Activated T-cell treated with anti-CD3 and anti-CD28 coated beads for 48 hours (primary cell): ENCODE measurements around the gene PCDHGC3.

Experiments
- DNase-seq: peaks from one replicate; pipeline ENCODE4 v3.0.0-alpha.2; 2020; ENCODE audit warnings: low read depth

The PCDHGC3 gene

GRCh38 chr5:141485321-141486055, 9.7 kb downstream of the PCDHGC3 start:
- DNase-seq: no peak

DNA sequence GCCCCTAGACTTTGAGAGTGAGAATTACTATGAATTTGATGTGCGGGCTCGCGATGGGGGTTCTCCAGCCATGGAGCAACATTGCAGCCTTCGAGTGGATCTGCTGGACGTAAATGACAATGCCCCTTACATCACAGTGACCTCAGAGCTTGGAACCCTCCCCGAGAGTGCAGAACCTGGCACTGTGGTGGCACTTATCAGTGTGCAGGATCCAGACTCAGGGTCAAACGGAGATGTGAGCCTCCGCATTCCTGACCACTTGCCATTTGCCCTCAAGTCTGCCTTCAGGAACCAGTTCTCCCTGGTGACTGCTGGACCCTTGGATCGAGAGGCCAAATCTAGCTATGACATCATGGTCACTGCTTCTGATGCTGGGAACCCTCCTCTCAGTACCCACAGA, 10.3 kb downstream of the PCDHGC3 start:
- no peak for DNase-seq

DNA sequence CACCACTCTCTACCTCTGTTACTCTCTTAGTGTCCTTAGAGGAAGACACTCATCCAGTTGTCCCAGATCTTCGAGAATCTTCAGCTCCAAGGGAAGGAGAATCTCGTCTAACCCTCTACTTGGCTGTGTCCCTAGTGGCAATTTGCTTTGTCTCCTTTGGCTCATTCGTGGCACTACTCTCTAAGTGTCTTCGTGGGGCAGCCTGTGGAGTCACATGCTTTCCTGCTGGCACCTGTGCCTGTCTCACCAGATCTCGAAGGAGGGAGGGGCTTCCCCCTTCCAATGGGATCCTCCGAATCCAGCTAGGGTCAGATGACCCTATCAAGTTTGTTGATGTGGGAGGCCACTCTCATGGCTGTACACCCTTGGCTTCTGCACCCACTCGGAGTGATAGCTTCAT, 11.4 kb downstream of the PCDHGC3 start:
- no peak for DNase-seq

GRCh38 chr5:141488591-141489561, 13.1 kb downstream of the PCDHGC3 start, which contains the start of gene PCDHGC5:
PCDHGC5 (plus strand) TSS chr5:141489081; CDS start chr5:141489241, 160 bp downstream.
- DNase-seq: no peak

GRCh38 chr5:141489841-141490240, 14.1 kb downstream of the PCDHGC3 start:
- no peak for DNase-seq

DNA sequence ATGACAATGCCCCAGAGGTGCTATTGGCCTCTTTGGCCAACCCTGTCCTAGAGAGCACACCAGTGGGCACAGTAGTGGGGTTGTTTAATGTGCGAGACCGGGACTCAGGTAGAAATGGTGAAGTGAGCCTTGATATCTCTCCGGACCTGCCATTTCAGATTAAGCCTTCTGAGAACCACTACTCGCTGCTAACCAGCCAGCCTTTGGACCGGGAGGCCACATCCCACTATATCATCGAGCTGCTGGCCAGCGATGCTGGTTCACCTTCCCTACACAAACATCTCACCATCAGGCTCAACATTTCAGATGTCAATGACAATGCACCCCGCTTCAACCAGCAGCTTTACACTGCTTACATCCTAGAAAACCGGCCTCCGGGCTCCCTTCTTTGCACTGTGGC, 14.5 kb downstream of the PCDHGC3 start:
- DNase-seq: no peak

DNA sequence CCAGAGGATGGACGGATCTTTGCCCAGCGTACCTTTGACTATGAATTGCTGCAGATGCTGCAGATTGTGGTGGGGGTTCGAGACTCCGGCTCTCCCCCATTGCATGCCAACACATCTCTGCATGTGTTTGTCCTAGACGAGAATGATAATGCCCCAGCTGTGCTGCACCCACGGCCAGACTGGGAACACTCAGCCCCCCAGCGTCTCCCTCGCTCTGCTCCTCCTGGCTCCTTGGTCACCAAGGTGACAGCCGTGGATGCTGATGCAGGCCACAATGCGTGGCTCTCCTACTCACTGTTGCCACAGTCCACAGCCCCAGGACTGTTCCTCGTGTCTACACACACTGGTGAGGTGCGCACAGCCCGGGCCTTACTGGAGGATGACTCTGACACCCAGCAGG, 15.0 kb downstream of the PCDHGC3 start:
- no peak for DNase-seq

- DNase-seq: no peak
Observed at GRCh38 chr5:141491323-141492167, 15.8 kb downstream of the PCDHGC3 start.

DNA sequence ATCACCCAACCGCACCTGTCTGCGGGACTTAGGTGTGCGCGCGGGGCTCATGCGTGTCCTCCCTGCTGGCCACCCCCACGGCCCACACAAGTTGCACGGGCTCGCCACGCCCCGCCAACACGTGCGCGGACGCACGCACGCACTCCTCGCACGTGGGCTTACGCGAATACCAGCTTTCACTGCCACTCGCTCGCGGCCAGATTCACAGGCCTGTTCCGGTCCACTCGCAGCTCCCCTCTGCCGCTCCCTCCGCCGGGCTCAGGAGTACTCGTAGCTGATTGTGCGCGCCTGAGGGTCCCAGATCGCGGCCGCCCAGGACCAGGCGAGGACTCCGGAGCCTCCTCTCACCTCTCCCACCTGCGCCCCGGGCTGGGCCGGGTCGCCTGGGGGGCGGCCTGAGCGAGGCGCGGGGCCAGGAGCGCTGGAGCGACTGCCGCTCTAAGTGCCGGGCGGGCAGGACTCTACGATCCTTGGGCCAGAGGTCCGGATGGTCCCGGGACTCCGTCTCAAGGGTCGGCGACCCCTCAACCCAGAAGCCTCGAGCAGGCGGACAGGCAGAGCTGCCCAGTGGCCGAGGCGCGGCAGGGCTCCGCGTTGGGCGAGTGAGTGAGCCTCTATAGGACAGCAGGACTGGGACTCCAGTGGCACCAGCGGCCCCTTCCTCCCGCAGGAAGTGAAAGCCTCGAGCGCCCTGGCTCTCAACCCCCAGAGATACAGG, 16.6 kb downstream of the PCDHGC3 start:
- DNase-seq: no peak

GRCh38 chr5:141493500-141494422, 18.0 kb downstream of the PCDHGC3 start:
- DNase-seq: no peak

GRCh38 chr5:141494761-141495452, 19.1 kb downstream of the PCDHGC3 start:
- DNase-seq: no peak

- DNase-seq: no peak
Observed at GRCh38 chr5:141495453-141495811, 19.7 kb downstream of the PCDHGC3 start.

- no peak for DNase-seq
Observed at GRCh38 chr5:141496038-141496437, 20.3 kb downstream of the PCDHGC3 start.

GRCh38 chr5:141501761-141502160, 26.0 kb downstream of the PCDHGC3 start:
- no peak for DNase-seq

- DNase-seq: no peak
Observed at GRCh38 chr5:141503681-141504080, 27.9 kb downstream of the PCDHGC3 start.

GRCh38 chr5:141504216-141504615, 28.4 kb downstream of the PCDHGC3 start:
- no peak for DNase-seq

GRCh38 chr5:141506381-141507155, 30.8 kb downstream of the PCDHGC3 start:
- DNase-seq: no peak

DNA sequence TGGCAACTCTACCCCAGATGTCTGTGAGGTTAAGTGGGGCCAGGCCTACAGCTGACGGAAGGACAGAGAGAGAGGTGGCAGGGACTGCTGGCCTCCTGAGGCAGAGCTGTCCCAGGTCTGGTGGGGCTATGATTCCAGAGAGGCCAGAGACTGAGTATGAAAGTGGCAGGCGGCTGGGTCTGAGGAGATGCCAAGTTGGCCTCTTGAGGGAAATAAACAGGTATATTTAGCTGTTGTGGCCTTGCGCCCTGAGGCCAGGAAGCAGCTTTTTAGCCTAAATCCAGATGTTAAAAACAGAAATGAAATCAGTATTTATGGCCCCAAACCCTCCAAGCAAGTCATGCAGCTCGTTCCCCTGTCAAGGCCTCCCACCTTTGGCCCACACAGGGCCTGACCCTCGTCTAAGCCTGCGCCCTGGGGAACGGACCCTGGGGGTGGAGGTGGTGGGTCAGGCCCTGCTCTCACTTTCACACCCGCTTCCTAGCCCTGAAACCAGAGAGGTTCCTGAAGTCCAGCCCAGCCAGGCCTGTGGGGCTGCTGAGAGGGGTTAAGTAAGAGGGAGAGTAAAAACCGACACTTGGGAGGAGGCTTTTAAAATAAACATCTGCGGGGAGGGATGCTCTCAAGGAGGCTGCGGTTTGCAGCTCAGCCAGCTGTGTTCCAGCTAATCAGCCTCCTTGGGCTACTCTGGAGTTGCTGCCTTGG, 31.8 kb downstream of the PCDHGC3 start:
- no peak for DNase-seq
